Osteocyte (in vitro differentiated cells): Measurements from ENCODE around the gene TBC1D5. TPM values are rescaled to one million over a fixed set of nuclear protein-coding genes. Genes with fewer than 3 reads are reported as not detected.
"Not testable (repeated sequence)": the region's sequence is repeated elsewhere in the genome, so short reads cannot be mapped to it uniquely, and the experiment has no call there.

Experiments
- DNase-seq: peaks from one replicate; pipeline ENCODE4 v3.0.0; 2021; ENCODE audit warnings: mixed read lengths; ENCODE audit not compliant: unreplicated experiment; ENCODE audit errors: extremely low spot score
- H3K27ac Mint-ChIP-seq: one replicate; pipeline ENCODE4 v1.8.0; 2021; ENCODE audit warnings: mild to moderate bottlenecking, mixed read lengths; ENCODE audit not compliant: unreplicated experiment
- H3K27me3 Mint-ChIP-seq: one replicate; pipeline ENCODE4 v1.8.0; 2021; ENCODE audit warnings: mixed read lengths; ENCODE audit not compliant: unreplicated experiment
- H3K36me3 Mint-ChIP-seq: one replicate; pipeline ENCODE4 v1.8.0; 2021; ENCODE audit warnings: mixed read lengths; ENCODE audit not compliant: unreplicated experiment
- H3K4me1 Mint-ChIP-seq: one replicate; pipeline ENCODE4 v1.8.0; 2021; ENCODE audit warnings: mixed read lengths; ENCODE audit not compliant: unreplicated experiment
- H3K4me3 Mint-ChIP-seq: one replicate; pipeline ENCODE4 v1.8.0; 2021; ENCODE audit warnings: mild to moderate bottlenecking, moderate library complexity, mixed read lengths; ENCODE audit not compliant: unreplicated experiment
- H3K9me3 Mint-ChIP-seq: one replicate; pipeline ENCODE4 v1.8.0; 2021; ENCODE audit warnings: mixed read lengths; ENCODE audit not compliant: unreplicated experiment
- total RNA-seq: library from RNA; stranded (reverse); gene quantifications from 2 replicates; pipeline ENCODE4 v1.2.1, GENCODE V29; 2021
- TF ChIP-seq, protein P1 (sequence below): fragments of 200-600 bp; sonication (generic); IDR thresholded peaks from 2 replicates; pipeline ENCODE4 v1.5.0; 2021; ENCODE audit warnings: antibody characterized with exemption, mild to moderate bottlenecking, moderate library complexity

The TBC1D5 gene
- total RNA-seq, 1 donor from 2014 or later = 69.2 TPM

DNA sequence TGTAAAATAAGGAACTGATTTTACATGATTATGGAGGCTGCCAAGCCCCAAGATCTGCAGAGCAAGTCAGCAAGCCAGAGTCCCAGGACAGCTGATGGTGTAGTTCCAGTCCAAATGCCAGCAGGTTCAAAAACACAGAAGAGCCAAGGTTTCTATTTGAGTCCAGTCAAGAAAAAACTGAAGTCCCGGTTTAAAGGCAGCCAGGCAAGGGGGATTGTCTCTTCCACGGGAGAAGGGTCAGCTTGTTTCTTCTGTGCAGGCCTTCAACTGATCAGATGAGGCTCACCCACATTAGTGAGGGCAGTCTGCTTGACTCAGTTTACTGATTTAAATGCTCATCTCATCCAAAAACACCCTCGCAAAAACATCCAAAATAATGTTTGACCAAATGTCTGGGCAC is 611.5 kb downstream of the TBC1D5 start:
- Mint-ChIP-seq H3K9me3 (peaks cover 3% of the 10 kb centered on the region), H3K36me3 (no peaks in the 10 kb centered on the region), H3K4me3 (no peak overlapping the region), H3K27ac (no peak overlapping the region), H3K27me3 (no peaks in the 10 kb centered on the region), H3K4me1 (no peaks in the 10 kb centered on the region)
- TF ChIP-seq, protein P1, sequence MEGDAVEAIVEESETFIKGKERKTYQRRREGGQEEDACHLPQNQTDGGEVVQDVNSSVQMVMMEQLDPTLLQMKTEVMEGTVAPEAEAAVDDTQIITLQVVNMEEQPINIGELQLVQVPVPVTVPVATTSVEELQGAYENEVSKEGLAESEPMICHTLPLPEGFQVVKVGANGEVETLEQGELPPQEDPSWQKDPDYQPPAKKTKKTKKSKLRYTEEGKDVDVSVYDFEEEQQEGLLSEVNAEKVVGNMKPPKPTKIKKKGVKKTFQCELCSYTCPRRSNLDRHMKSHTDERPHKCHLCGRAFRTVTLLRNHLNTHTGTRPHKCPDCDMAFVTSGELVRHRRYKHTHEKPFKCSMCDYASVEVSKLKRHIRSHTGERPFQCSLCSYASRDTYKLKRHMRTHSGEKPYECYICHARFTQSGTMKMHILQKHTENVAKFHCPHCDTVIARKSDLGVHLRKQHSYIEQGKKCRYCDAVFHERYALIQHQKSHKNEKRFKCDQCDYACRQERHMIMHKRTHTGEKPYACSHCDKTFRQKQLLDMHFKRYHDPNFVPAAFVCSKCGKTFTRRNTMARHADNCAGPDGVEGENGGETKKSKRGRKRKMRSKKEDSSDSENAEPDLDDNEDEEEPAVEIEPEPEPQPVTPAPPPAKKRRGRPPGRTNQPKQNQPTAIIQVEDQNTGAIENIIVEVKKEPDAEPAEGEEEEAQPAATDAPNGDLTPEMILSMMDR = no peak
- peak; percentile 25 for DNase-seq

DNA sequence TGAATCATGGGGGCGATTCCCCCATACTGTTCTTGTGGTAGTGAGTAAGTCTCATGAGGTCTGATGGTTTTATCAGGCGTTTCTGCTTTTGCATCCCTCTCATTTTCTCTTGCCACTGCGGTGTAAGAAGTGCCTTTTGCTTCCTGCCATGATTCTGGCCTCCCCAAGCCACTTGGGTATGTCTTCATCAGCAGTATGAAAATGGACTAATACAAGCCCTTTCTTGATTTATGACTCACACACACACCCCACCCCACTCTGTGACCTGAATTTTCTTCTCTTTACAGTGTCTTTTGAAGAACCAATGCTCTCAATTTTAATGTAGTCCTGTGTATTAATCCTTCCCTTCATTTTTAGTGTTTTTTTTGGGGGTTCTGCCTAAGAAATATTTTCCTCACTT is 612.9 kb downstream of the TBC1D5 start:
- peak; percentile 25 for DNase-seq
- Mint-ChIP-seq H3K27me3 (no peaks in the 10 kb centered on the region), H3K36me3 (no peaks in the 10 kb centered on the region), H3K9me3 (no peaks in the 10 kb centered on the region), H3K4me1 (no peaks in the 10 kb centered on the region), H3K4me3 (no peak overlapping the region), H3K27ac (no peak overlapping the region)
- TF ChIP-seq, protein P1 = no peak

DNA sequence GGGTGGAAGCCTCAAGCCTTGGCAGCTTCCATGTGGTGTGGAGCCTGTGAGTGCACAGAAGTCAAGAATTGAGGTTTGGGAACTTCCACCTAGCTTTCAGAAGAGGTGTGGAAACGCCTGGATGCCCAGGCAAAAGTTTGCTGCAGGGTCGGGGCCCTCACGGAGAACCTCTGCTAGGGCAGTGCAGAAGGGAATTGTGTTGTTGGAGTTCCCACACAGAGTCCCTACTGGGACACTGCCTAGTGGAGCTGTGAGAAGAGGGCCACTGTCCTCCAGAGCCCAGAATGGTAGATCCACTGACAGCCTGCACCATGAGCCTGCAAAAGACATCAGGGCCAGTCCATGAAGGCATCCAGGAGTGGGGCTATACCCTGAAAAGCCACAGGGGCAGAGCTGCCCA is 613.8 kb downstream of the TBC1D5 start:
- not testable (repeated sequence) for H3K4me1 Mint-ChIP-seq, H3K36me3 Mint-ChIP-seq, H3K4me3 Mint-ChIP-seq, H3K27ac Mint-ChIP-seq, H3K27me3 Mint-ChIP-seq, H3K9me3 Mint-ChIP-seq
- DNase-seq = peak; percentile 64

DNA sequence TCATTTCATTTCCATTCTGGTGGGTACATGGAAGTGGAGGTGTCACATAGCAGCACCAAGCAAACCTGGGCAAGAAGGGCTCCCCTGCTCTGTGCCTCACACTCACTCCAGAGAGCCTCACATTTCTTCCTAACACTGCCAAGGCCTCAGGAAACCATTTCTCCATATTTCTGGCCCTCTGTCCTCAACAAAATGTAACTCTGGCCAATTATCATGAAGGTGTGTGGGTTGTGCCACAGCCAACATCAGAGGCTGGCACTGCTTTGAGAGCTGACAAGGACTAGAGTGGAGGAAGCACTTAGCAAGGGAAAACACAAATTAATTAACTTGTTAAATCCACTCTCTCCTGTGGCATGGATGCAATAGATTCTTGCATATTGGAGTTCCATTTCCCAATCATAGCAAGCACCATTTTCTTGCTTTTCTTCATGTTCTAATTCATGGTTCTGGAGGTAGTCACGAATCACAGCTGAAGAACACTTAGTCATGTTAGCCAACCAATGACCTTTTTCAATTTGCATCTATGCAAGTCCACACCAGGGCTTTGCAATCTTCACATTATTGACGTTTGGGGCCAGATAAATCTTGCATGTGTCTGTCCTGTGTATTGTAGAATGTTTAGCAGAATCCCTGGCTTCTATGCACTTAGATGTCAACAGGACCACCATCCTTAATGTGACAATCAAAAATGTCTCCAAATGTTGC is 616.5 kb downstream of the TBC1D5 start:
- Mint-ChIP-seq H3K27me3 (peaks cover 3% of the 10 kb centered on the region), H3K4me1 (no peaks in the 10 kb centered on the region), H3K36me3 (no peaks in the 10 kb centered on the region), H3K4me3 (no peak overlapping the region), H3K9me3 (peaks cover 5% of the 10 kb centered on the region), H3K27ac (no peak overlapping the region)
- DNase-seq = peak; percentile 30
- TF ChIP-seq, protein P1 = no peak

GRCh38 chr3:17122758-17123157 is 619.7 kb downstream of the TBC1D5 start:
- no peak overlapping the region for H3K27ac Mint-ChIP-seq
- H3K4me1 Mint-ChIP-seq = no peaks in the 10 kb centered on the region
- peaks cover 5% of the 10 kb centered on the region for H3K9me3 Mint-ChIP-seq
- no peaks in the 10 kb centered on the region for H3K36me3 Mint-ChIP-seq
- peak; percentile 54 for DNase-seq
- H3K4me3 Mint-ChIP-seq = no peak overlapping the region
- peaks cover 3% of the 10 kb centered on the region for H3K27me3 Mint-ChIP-seq
- TF ChIP-seq, protein P1 = no peak
